D721Med (cell line): ENCODE results near the gene POGZ.

ENCODE experiments used
- DNase-seq: peaks from one replicate; pipeline ENCODE4 v3.0.0; 2011; ENCODE audit warnings: low spot score; ENCODE audit not compliant: insufficient read length
- FAIRE-seq: peaks from 2 replicates; lab custom pipeline; 2011; peaks lifted over from hg19 to GRCh38; lab: Jason Lieb, UNC
- TF ChIP-seq, protein P1 (sequence below): IDR thresholded peaks from 2 replicates; pipeline ENCODE4 v1.5.1; 2012; ENCODE audit warnings: mild to moderate bottlenecking, control low read depth; ENCODE audit not compliant: insufficient read depth; ENCODE audit errors: missing control alignments

Gene POGZ, protein sequence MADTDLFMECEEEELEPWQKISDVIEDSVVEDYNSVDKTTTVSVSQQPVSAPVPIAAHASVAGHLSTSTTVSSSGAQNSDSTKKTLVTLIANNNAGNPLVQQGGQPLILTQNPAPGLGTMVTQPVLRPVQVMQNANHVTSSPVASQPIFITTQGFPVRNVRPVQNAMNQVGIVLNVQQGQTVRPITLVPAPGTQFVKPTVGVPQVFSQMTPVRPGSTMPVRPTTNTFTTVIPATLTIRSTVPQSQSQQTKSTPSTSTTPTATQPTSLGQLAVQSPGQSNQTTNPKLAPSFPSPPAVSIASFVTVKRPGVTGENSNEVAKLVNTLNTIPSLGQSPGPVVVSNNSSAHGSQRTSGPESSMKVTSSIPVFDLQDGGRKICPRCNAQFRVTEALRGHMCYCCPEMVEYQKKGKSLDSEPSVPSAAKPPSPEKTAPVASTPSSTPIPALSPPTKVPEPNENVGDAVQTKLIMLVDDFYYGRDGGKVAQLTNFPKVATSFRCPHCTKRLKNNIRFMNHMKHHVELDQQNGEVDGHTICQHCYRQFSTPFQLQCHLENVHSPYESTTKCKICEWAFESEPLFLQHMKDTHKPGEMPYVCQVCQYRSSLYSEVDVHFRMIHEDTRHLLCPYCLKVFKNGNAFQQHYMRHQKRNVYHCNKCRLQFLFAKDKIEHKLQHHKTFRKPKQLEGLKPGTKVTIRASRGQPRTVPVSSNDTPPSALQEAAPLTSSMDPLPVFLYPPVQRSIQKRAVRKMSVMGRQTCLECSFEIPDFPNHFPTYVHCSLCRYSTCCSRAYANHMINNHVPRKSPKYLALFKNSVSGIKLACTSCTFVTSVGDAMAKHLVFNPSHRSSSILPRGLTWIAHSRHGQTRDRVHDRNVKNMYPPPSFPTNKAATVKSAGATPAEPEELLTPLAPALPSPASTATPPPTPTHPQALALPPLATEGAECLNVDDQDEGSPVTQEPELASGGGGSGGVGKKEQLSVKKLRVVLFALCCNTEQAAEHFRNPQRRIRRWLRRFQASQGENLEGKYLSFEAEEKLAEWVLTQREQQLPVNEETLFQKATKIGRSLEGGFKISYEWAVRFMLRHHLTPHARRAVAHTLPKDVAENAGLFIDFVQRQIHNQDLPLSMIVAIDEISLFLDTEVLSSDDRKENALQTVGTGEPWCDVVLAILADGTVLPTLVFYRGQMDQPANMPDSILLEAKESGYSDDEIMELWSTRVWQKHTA (N-terminal part only)

DNA sequence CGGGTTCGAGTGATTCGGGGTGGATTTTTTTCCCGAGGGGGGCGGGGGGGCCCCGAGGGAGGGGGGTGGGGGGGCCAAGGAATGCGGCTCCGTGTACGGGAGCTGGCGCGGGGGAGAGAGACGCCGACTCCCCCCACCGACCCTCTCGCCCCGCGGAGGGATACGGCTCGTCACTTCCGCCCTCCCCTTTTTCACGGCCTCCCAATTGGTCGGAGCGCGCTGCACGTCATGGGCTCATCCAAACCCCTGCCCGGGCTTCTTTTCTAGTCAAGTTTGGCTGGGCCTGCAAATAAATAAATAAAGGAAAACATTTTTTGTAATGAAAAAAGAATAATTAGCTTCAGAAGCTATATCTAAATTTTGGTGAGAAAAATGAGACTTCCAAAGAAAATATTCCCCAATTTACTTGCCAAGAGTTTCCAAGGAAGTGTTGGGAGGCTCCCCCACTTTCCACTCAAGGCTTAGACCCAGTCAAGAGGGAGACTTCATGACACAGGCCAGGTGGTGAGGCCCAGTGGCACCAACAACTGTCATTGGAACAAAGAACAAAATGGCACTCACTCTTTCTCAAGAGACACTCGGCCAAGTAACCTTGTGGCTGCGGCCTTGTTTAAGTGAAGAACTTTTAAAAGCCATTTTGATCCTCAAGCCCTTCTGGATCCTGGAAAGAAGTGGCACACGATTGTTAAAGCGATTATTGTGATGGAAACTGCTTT is at the start of gene POGZ:
TSS of gene POGZ (minus strand) at position 164 of the 716 bp plus-strand sequence. CDS start 17,290 bp downstream, outside the sequence.
- FAIRE-seq (no peak), DNase-seq (peak; percentile 82)
- TF ChIP-seq, protein P1, sequence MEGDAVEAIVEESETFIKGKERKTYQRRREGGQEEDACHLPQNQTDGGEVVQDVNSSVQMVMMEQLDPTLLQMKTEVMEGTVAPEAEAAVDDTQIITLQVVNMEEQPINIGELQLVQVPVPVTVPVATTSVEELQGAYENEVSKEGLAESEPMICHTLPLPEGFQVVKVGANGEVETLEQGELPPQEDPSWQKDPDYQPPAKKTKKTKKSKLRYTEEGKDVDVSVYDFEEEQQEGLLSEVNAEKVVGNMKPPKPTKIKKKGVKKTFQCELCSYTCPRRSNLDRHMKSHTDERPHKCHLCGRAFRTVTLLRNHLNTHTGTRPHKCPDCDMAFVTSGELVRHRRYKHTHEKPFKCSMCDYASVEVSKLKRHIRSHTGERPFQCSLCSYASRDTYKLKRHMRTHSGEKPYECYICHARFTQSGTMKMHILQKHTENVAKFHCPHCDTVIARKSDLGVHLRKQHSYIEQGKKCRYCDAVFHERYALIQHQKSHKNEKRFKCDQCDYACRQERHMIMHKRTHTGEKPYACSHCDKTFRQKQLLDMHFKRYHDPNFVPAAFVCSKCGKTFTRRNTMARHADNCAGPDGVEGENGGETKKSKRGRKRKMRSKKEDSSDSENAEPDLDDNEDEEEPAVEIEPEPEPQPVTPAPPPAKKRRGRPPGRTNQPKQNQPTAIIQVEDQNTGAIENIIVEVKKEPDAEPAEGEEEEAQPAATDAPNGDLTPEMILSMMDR, result no peak

DNA sequence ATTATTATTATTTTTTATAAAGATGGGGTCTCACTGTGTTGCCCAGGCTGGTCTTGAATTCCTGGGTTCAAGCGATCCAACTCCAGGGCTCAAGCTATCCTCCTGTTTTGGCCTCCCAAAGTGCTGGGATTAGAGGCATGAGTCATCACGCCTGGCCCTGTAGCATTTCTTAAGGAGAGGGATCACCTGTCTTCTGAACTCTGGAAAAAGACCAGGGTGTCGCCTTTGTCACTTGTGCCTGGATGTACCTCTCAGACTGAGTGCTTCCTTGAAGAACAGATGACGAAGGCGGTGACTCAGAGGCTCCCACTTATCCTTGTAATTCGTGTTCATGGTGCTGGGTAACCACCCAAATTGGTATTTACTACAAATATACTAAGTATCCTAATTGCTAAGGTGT is 49.5 kb upstream of the POGZ start:
- FAIRE-seq (no peak), DNase-seq (no peak)
- TF ChIP-seq, protein P1, result no peak

DNA sequence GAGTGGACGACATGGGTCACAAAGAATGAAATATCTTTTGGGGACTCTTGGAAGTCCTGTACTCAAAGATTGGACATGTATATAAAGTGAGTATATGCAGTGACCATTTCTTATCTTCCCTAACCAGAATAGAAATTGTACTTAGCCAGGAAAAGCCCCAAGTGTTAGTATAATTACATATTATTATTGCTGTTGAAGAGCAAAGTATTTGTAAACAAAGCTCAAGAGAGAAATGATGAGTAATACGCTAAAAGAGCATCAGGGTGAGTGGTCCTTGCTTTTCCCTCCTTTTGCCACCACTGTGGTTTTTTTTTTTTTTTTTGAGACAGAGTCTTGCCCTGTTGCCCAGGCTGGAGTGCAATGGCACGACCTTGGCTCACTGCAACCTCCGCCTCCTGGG is 45.5 kb upstream of the POGZ start:
- FAIRE-seq (no peak), DNase-seq (no peak)

DNA sequence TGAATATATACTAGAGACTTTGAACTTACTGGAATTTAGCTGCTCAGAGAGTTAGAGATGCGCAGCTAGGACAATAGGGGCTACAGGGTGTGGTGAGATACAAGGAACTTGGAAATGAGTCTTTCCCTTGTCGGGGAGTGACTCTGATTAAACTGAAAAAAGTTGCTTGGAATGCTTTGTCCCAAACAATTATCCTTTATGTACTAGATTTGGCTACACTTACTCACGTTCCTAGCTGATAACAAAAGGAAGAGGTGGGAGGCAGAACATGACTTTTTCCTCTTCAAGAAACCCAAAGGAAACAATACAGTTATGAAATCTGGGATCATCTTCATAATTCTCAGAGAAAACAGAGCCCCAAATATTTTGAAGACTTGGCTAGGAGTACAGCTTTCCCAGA is 45.0 kb upstream of the POGZ start:
- TF ChIP-seq, protein P1, result no peak
- FAIRE-seq, result no peak

More for the DNA sequence above, 45.5 kb upstream of the POGZ start:
- TF ChIP-seq, protein P1, result no peak

DNA sequence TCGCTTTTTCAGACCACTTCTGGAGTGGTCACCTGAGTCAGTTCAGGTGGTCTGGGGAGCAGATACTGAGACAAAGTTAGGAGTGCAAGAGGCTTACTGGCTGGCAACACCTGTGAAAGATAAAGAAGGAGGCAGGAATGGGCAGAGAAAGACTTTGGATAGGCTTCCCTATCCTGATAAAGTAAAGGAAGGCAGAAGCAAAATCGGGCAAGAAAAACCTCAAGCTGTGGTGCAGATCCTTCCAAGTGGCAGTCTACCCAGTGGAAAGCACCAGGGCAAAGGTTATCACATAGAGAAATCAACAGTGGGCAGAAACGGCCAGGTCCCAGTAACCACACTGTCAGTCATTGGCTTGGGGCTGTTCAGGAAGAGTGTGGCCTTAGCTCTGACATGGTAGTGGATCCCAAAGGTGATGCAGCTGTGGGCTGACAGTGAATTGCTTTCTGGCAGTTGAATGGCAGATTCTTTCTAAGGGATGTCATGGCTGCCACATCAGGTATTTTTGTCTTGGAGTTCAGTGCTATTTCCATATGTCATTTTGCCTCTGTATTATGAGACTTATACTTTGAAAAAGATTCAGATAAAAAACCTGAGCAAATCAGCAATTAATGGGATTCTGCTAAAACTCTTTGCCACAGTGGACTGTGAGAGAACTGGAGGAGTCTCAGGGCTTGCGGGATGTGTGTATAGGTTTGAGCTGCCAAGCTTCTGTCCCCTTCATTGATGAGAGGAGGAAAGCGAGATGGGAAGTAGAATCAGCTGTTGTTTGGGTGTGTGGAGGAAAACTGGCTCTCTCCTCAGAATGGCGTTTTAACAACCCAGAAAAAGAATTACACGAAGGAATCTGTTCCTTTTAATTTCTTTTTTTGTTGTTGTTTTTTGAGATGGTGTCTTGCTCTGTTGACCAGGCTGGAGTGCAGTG is 43.8 kb upstream of the POGZ start:
- no peak for FAIRE-seq
- TF ChIP-seq, protein P1, result no peak
- no peak for DNase-seq

More for the DNA sequence above, 45.0 kb upstream of the POGZ start:
- no peak for DNase-seq
